Activated naive CD4-positive, alpha-beta T cell treated with anti-CD3 and anti-CD28 coated beads, Interleukin-2, amount 50 U/mL, for 16 hours (primary cell): ENCODE data around the gene NLRP4.

Source experiments
- DNase-seq: peaks from one replicate; pipeline ENCODE4 v3.0.0-alpha.2; 2020

The NLRP4 gene

DNA sequence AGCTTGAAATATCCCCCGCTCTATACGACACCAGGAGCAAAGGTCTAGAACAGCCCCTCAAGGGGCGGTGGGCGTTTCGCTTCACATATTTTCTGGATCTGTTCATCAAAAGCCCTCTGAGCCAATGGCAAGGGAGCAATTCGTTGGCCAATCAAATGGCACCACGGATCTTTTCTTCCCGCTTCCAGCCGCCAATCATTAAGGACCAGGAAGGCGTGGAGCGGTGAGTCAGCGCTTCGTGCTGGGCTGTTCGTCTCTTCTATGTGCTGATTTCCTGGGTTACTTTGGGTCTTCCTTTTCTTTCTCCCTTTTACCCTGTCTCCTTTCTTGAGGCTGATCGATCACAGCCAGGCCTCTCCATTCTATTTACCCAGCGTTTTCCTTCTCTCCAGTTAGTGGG, at the start of gene NLRP4:
Gene NLRP4, plus strand, starts transcription at position 201 of the 400 bp plus-strand sequence. CDS start 15,541 bp downstream, outside the sequence.
- no peak for DNase-seq

GRCh38 chr19:55795021-55795420, 41.3 kb upstream of the NLRP4 start:
- no peak for DNase-seq

DNA sequence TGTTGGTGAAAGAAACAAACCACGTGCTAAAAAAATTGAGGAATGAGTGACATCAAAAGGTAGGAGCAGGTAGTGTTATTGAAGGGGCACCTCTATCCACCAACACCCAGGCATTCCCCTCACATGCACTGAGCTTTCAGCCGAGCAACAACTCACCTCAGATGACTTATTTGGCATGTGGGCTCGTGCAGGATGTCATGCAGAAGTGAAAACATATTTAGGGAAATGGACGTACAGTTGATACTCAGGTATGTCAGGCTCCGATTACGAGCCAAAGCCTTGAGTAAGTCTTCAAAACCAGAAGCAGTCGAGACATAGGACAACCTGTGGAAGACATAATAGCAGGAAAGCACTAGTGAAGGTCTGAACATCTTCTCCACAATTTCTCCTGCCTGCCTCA, 34.9 kb upstream of the NLRP4 start:
- DNase-seq: no peak

DNA sequence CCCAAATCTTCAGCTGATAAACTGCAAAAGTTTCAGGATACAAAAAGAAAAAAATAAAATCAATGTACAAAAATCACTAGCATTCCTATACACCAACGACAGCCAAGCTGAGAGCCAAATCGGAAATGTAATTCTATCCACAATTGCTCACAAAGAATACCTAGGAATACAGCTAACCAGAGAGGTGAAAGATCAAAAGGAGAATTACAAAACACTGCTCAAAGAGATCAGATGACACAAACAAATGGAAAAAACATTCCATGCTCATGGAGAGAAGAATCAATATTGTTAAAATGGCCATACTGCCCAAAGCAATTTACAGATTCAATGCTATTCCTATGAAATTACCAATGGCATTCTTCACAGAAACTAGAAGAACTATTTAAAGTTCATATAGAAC, 34.1 kb upstream of the NLRP4 start:
- no peak for DNase-seq

DNA sequence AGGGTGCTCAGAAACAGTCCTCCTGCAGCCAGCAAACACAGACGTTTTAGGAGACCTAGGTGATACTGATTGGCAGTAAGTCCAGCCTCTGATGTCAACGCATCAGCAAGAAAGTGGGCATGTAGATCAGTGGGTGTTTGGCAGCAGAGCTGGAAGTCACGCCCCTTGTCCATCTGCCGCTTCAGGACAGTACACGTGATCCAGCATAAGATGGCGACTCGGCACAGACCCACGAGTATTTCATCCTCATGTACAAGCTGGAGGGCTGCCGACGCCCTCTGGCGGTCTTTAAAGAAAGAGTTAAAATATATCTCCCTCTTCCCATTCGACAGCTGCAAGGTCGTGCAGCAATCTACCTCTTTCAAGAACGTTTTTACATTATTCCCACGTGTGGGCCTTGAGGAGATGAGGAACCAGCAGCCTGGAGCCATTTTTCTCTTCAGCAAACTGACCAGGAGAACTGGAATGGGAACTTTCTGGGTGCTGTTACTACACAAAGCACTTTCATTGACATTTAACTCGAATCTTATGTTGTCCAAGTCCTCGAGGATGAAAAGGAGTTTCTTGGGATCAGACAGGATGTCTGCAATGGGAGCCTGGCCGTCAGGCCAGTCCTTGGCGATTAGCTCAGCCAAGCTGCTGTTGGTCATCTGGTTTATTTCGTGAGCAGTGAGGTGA, 26.8 kb upstream of the NLRP4 start:
- DNase-seq: peak; percentile 36

DNA sequence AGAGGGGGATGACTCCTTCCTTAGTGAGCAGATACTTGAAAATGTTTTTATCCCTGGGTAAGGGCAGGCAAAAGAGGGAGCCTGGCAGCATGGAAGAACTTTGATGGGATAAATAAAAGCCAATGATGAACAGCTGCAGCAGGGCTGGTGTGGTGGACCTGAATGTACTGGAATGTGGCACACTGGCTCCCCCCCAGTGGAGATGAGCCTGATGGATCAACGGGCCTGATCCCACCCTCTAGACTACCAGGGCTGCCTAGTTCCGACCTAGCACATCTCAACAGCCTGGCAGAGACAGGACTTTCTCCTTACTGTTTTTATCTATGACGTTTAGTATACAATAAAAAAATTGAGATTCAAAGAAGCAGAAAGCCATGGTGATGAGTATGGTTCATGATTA, 25.0 kb upstream of the NLRP4 start:
- no peak for DNase-seq

DNA sequence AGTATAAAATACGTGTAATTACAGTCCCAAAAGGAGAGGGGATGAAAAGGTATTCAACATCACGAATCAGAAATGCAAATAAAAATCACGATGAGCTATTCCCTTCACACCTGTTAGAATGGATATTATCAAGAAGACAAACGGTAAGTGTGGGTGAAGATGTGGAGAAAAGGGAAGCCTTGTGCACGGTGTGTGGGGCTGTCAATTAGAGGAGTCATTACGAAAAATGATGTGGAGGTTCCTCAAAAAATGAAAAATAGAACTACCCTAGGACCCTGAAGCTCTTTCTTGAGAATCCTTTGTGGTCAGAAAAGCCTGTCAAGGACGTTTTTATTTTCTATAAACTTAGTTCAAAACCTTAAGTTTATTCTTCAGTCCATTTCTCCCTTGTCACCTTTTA, 23.9 kb upstream of the NLRP4 start:
- DNase-seq: no peak

DNA sequence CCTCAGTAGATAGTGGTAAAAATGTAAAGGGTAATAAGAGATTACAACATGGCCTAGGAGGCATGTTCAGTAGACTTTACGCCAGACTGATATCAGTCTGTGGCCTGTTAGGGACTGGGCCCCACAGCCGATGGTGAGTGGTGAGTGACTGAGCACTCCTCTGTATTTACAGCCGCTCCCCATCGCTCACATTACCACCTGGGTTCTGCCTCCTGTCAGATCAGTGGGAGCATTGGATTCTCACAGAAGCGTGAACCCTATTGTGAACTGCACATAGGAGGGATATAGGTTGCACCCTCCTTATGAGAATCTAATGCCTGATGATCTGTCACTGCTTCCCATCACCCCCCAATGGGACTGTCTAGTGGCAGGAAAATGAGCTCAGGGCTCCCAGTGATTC, 22.4 kb upstream of the NLRP4 start:
- no peak for DNase-seq

GRCh38 chr19:55820037-55820436, 16.3 kb upstream of the NLRP4 start:
- DNase-seq: no peak

GRCh38 chr19:55830656-55831055, 5.7 kb upstream of the NLRP4 start:
- DNase-seq: no peak

- no peak for DNase-seq
Measured at GRCh38 chr19:55831846-55832245, 4.5 kb upstream of the NLRP4 start, which contains the start of gene NLRP11. Gene NLRP11, minus strand, starts transcription at chr19:55831999. Its CDS starts 13,825 bp downstream, at chr19:55818174.

DNA sequence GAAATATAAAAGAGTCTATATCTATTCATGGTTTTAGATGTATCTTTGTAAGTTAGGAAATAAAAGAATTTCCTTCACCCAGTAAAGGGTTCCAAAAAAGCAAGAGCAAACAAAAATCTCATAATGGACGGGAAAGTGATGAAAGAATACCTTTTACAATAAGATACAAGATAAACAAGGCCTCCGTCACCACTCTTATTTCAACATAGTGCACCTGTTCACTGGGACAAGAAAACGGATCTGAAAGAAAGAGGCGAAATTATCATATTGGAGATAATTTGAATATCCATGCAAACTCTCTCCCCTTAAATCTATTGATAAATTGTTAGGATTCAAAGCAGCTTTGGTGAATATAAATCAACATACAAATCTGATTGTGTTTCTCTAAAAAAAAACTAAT, 3.7 kb upstream of the NLRP4 start:
- DNase-seq: no peak

DNA sequence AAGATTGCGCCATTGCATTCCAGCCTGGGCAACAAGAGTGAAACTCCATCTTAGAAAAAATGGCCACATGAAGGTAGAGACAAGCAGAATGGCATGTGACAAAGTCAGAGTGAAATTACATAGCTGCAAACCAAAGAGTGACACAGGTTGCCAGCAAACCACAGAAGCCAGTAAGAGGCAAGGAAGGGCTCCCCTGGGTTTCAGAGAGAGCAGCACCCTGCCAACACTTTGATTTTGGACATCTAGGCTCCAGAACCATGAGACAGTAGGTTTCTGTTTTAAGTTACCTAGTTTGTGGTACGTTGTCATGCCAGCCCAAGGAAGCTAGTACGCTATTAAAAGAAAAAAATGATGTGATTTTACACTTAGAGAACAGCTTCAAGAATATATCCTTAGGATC, 1.9 kb downstream of the NLRP4 start:
- DNase-seq: no peak

DNA sequence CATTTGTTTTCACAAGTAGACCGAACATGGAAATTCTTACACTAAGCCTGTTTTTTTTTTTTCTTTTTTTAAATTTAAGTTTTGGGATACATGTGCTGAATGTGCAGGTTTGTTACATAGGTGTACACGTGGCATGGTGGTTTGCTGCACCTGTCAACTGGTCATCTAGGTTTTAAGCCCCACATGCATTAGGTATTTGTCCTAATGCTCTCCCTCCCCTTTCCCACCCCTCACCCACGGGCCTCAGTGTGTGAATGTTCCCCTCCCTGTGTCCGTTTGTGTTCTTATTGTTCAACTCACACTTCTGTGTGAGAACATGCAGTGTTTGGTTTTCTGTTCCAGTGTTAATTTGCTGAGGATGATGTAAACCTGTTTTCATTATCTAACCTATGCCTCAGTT, 2.6 kb downstream of the NLRP4 start:
- no peak for DNase-seq

- no peak for DNase-seq
Measured at GRCh38 chr19:55855160-55855559, 18.8 kb downstream of the NLRP4 start.

DNA sequence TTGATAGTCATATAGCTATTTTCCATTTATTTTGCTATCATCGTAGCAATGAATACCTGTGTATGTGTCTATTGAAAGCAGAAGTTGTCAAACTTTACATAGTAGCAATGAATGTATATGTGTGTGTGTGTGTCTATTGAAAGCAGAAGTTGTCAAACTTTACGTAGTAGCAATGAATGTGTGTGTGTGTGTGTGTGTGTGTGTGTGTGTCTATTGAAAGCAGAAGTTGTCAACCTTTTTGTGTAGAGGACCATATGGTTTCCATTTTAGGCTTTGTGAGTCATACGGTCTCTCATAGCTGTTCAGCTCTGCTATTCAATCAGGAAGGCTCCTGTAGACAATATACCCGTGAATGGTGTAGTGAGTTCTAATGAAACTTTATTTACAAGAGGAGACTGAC, 20.8 kb downstream of the NLRP4 start:
- no peak for DNase-seq

GRCh38 chr19:55857974-55858373, 21.6 kb downstream of the NLRP4 start:
- DNase-seq: no peak

- DNase-seq: no peak
Measured at GRCh38 chr19:55858401-55858800, 22.1 kb downstream of the NLRP4 start.

GRCh38 chr19:55858969-55859368, 22.6 kb downstream of the NLRP4 start:
- DNase-seq: no peak

DNA sequence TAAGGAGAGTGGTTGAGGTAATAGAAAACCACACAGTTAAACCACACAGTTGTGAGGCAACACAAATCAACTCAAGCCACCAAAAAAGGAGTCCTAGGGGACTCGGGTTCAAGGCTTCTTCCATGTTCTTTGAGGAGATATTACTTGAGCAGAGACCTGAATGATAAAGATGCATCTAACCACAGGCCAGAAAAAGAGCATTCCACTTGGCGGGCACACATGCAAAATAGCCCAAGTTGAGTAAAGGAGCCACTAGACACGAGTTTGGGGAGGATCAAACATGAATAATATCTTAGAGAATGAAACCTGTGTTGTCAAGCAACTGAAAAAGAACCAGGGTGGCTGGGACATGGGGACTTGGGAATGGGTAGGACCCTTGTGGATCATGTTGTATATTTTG, 30.2 kb downstream of the NLRP4 start:
- DNase-seq: no peak

DNA sequence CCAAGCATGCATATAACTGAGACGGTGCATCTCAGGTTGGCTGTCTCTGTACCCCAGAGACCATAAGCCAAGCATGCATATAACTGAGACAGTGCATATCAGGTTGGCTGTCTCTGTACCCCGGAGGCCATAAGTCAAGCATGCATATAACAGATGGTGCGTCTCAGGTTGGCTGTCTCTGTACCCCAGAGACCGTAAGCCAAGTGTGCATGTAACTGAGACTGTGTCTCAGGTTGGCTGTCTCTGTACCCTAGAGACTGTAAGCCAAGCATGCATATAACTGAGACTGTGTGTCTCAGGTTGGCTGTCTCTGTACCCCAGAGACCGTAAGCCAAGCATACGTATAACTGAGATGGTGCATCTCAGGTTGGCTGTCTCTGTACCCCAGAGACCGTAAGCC, 30.8 kb downstream of the NLRP4 start:
- DNase-seq: no peak

GRCh38 chr19:55870736-55871135, 34.4 kb downstream of the NLRP4 start:
- no peak for DNase-seq

DNA sequence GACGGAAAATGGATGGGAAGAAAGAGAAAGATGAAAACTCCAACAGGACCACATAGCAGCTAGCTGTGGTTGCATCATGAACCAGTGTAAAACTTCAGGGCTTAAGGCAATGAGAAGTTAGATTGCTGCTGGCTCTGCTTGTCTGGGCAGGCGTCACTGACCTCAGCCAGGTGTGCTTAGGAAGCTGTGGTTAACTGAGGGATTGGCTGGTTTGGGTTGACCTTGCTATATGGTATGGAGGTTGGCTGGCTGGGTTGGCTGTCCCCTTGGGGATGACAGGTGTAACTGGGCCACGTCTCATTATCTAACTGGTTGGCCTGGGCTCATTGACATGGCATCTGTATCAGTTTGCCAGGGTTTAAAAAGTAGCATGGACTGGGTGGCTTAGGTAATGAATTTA, 40.9 kb downstream of the NLRP4 start:
- no peak for DNase-seq

GRCh38 chr19:55882626-55883025, 46.3 kb downstream of the NLRP4 start:
- DNase-seq: no peak

DNA sequence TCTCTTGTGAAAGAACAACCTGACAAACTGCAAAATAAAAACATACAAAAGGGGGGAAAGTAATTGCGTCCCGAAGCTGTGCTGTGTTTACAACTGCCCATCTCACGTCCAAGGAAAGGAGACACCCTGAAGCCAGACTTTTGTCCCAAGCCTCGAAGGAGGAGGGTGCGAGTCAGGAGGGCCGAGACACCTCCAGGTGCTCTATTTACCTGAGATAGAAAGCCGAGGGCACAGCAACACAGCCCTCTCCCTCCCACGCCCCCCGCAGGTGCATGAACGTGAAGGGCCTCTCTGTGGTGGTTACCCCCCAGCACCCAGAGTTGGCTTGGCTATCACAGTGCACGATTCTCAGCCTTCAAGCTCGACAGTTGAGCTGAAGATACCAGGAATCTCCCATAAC, 62.6 kb downstream of the NLRP4 start:
- DNase-seq: no peak
